Small intestine (tissue), 7 donors: ENCODE results near the gene YPEL1. TPM values are rescaled to one million over a fixed set of nuclear protein-coding genes. Genes with fewer than 3 reads are reported as not detected.
"Not testable (repeated sequence)": the region's sequence is repeated elsewhere in the genome, so short reads cannot be mapped to it uniquely, and the experiment has no call there.

Source experiments
- DNase-seq, 2 donors: peaks; one replicate each; pipeline versions ENCODE4 v3.0.0 to v3.0.0-alpha.2; 2013
- FAIRE-seq: peaks from 2 replicates; lab custom pipeline; 2012; peaks lifted over from hg19 to GRCh38; lab: Jason Lieb, UNC
- H3K27ac ChIP-seq, 3 donors: one replicate each; pipeline ENCODE4 v1.5.1; 2013; ENCODE audit warnings: low read length in 2 of 3, mild to moderate bottlenecking in 2 of 3, control low read depth in 1 of 3, inconsistent platforms in 1 of 3, low read depth in 1 of 3, moderate library complexity in 1 of 3
- H3K27me3 ChIP-seq, 3 donors: one replicate each; pipeline ENCODE4 v1.6.1; 2013; ENCODE audit warnings: low read length in 3 of 3, inconsistent platforms in 1 of 3; ENCODE audit not compliant: control insufficient read depth in 3 of 3, insufficient read depth in 3 of 3
- H3K36me3 ChIP-seq, 3 donors: one replicate each; pipeline ENCODE4 v1.6.1; 2013; ENCODE audit warnings: low read length in 3 of 3, inconsistent platforms in 1 of 3, low read depth in 1 of 3, mild to moderate bottlenecking in 1 of 3, moderate library complexity in 1 of 3; ENCODE audit not compliant: control insufficient read depth in 3 of 3, insufficient read depth in 2 of 3
- H3K4me1 ChIP-seq, 3 donors: one replicate each; pipeline ENCODE4 v1.6.1; 2013; ENCODE audit warnings: low read length in 2 of 3, inconsistent platforms in 1 of 3, low read depth in 1 of 3, mild to moderate bottlenecking in 1 of 3, moderate library complexity in 1 of 3; ENCODE audit not compliant: control insufficient read depth in 3 of 3, insufficient read depth in 2 of 3
- H3K4me3 ChIP-seq, 3 donors: one replicate each; pipeline ENCODE4 v1.5.1; 2013; ENCODE audit warnings: low read length in 3 of 3, control low read depth in 1 of 3, inconsistent platforms in 1 of 3, low read depth in 1 of 3, mild to moderate bottlenecking in 1 of 3, moderate library complexity in 1 of 3
- H3K9me3 ChIP-seq, 2 donors: one replicate each; pipeline ENCODE4 v1.6.1; 2013; ENCODE audit warnings: low read depth in 1 of 2, low read length in 1 of 2; ENCODE audit not compliant: control insufficient read depth in 2 of 2, insufficient read depth in 1 of 2
- WGBS, 3 donors: extraction: QIAGEN DNeasy Blood & Tissue Kit; methylation state at CpG; one replicate each; pipeline ENCODE4 v1.1.7; 2013; 5-methylcytosine and 5-hydroxymethylcytosine counted together
- polyA plus RNA-seq, 4 donors: library from polyadenylated mRNA; stranded (reverse) in 3 of 4; unstranded in 1 of 4; fragments of 200-250 nt in 3 of 4; fragments of 120-200 nt in 1 of 4; gene quantifications; one replicate each; pipeline versions ENCODE4 v1.2.1 to v1.2.3, GENCODE V29; 2013
- donor health status: healthy with polysubstance abuse.
- donor health status: control.
- donor health status: control.
- donor health status: Bipolar disorder and iron deficiency.
- donor health status: healthy.

YPEL1 gene
- polyA plus RNA-seq, 4 donors = 0.22 to 2.3 (median 1.5) TPM

DNA sequence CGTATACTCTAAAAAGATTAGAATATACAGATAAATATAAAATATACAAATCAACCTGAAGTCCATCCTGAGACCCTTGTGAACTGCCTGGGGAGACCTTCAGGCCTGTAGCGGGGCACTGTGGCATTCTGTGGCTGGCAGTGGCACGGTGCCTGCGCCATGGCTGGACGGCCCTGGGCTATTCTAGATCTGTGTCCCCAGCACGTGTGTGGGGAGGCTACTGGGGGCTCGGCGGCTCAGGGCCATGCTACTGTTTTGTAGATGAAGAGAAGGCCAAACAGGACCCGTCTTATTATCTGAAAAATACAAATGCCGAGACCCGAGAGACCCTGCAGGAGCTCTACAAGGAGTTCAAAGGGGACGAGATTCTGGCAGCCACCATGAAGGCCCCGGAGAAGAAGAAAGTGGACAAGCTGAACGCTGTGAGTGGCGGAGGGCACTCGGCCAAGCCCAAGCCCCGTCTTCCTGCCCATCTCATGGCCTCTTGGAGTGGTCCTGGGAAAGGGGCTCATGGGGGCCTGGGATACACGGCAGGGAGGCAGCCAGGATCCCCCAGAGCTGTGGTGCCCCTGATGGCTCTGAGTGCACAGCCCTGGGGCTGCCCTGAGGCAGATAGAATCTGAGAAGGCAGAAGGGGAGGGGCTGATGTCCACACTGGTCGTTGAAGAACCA lies 51.0 kb downstream of the YPEL1 start:
- FAIRE-seq = no peak
- DNase-seq = no peak
- H3K27me3 ChIP-seq = no peaks in the 10 kb centered on the region
- H3K4me1 ChIP-seq = no peaks in the 10 kb centered on the region
- H3K9me3 ChIP-seq = no peaks in the 10 kb centered on the region
- H3K27ac ChIP-seq = no peak overlapping the region
- H3K36me3 ChIP-seq = peaks cover 13 to 86% (median 17%) of the 10 kb centered on the region in 3 donors
- WGBS, 3 donors = 94 to 96% (median 95%) methylated on average over 19 of the region's 19 CpGs
- H3K4me3 ChIP-seq = no peak overlapping the region

DNA sequence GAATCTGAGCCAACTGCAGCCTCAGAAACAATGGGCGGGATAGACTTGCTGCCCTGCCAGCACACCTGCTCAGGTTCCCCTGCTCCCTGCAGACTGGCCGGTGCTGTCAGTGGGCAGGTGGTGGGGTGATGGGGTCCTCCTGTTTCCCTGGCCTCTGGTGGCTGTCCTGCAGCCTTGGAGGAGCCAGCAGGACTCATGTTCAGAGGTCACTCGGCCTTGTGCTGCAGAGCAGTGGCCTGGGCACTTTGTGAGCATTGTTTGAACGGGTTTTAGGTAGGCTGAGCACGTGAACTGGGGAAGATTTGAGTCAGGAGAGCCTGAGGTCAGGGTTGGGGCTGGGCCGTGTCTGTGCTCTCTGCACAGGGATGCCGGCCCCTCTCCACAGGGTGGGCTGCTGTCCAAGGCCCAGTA lies 52.2 kb downstream of the YPEL1 start:
- no peaks in the 10 kb centered on the region for H3K9me3 ChIP-seq
- peaks cover 12 to 82% (median 17%) of the 10 kb centered on the region in 3 donors for H3K36me3 ChIP-seq
- DNase-seq (no peak), FAIRE-seq (no peak)
- H3K27ac ChIP-seq = no peak overlapping the region
- no peaks in the 10 kb centered on the region for H3K27me3 ChIP-seq
- no peak overlapping the region for H3K4me3 ChIP-seq
- no peaks in the 10 kb centered on the region for H3K4me1 ChIP-seq
- WGBS, 3 donors = 84 to 96% (median 92%) methylated on average over 7 of the region's 7 CpGs

DNA sequence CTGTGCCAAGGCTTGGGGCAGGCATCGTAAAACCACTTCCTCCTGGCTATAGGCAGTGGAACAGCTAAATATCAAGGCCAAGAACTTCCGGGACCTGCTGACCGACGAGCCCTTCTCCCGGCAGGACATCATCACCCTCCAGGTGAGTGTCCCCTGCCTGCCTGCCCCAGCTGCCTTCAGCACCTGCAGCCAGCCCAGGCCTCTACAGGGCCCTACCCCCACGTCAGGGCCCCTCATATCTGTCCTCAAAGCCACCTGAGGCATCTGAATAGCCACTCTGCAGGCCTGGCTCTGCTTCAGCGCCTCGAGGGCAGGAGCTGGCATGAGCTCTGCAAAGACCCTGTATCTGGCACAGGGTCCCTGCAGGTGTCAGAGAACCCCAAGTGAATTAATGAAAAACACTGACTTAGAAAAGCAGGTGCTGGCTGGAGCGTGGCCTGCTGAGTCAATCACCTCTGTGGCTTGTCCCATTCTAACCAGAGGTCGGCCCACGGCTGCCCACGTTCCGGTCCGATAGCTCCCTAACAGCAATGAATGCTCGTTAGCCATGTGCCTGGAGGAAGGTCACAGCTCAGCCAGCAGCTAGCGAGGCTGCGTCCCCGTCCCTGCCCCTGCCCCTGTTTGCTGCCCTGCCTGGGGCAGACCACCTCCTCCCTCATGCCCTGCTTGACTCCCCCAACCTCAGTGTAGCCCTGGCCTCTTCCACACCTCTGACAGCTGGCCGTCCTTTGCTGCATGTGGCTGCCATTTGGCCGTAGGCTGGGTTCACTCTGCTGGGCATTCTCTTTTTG lies 53.0 kb downstream of the YPEL1 start:
- DNase-seq (no peak), FAIRE-seq (no peak)
- 88 to 94% (median 92%) methylated on average over 20 of the region's 20 CpGs for WGBS, 3 donors
- H3K4me1 ChIP-seq = no peaks in the 10 kb centered on the region
- no peaks in the 10 kb centered on the region for H3K9me3 ChIP-seq
- peaks cover 7 to 80% (median 12%) of the 10 kb centered on the region in 3 donors for H3K36me3 ChIP-seq
- no peak overlapping the region for H3K4me3 ChIP-seq
- H3K27ac ChIP-seq = no peak overlapping the region
- H3K27me3 ChIP-seq = no peaks in the 10 kb centered on the region

DNA sequence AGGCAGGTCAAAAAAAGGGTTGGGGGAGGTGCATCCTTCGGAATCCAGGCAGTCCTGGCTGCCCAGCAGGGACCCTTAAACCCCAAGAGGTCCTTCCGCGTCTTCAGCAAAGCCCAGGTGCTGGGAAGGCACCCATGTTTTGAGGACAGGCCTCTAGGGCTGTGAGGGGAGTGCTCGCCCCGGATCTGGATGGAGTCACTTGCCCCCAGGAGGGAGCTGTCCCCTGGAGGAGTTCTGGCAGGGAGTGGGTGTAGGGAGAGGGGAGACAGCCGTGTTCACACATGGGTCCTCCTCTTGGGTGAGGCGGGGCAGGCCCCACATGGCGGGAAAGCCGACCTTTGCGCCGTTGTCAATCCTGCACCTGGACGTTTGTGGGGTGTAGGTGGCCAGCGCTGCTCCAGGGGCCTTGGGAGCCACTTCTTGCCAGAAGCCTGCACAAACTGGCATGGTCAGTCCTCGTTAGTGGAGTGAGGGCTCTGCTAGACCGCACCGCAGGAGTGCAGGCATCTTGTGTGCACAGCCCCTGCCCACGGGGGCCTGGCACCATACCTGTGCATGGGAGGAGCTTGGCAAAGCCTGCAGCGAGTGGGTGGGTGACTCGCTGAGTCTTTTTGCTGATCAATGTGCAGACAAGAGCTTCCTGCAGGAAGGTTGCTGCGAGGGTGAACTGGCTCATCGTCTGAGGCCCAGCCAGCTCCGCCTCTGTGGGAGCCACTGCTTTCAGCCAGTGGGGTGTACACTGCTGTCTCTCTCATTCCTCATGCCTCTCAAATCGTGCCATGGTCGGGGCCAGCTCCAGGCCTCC lies 53.8 kb downstream of the YPEL1 start:
- WGBS, 3 donors = 78 to 85% (median 81%) methylated on average over 22 to 24 of the region's 24 CpGs
- no peaks in the 10 kb centered on the region for H3K9me3 ChIP-seq
- no peaks in the 10 kb centered on the region for H3K4me1 ChIP-seq
- H3K36me3 ChIP-seq = peaks cover 5 to 73% (median 12%) of the 10 kb centered on the region in 3 donors
- H3K27me3 ChIP-seq = no peaks in the 10 kb centered on the region
- FAIRE-seq (no peak), DNase-seq (no peak)
- no peak overlapping the region for H3K27ac ChIP-seq
- H3K4me3 ChIP-seq = no peak overlapping the region

DNA sequence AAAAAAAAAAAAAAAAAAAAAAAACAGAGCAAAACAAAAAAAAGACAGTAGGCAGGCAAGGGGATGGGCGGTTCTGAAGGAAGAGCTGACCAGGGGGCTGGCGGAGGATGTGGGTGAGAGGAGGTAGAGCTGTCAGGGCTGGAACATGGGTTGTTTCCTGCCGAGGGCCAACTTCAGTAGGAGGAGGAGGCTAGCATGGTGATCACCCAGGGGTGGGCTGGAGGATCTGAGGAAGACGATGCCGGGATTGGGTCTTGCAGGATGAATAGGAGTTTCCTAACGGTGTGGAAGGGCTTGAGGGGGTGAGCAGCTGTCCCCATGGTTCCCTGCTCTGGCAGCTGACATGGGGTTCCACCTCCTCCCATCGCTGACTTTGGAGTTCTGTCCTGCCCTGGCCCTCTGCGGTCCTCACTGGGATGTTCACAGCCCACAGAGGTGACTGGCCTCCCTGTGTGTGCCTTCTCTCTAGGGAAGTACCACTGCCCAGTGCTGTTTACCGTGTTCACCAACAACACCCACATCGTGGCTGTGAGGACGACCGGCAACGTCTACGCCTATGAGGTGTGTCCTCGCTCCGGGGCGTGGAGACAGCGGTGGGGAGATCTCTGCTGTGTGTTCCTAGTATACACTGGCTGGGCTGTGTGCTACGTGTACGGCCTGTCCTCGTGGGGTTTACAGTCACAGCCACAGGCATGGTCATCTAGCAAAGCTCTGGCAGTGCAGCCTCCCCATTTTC lies 54.6 kb downstream of the YPEL1 start:
- FAIRE-seq (no peak), DNase-seq (no peak)
- H3K27me3 ChIP-seq = no peaks in the 10 kb centered on the region
- H3K9me3 ChIP-seq = peaks cover 0 to under 1% of the 10 kb centered on the region in 2 donors
- H3K27ac ChIP-seq = no peak overlapping the region
- no peak overlapping the region for H3K4me3 ChIP-seq
- H3K36me3 ChIP-seq = peaks cover 3 to 67% (median 11%) of the 10 kb centered on the region in 3 donors
- no peaks in the 10 kb centered on the region for H3K4me1 ChIP-seq
- WGBS, 3 donors = 94 to 96% (median 95%) methylated on average over 21 of the region's 21 CpGs

DNA sequence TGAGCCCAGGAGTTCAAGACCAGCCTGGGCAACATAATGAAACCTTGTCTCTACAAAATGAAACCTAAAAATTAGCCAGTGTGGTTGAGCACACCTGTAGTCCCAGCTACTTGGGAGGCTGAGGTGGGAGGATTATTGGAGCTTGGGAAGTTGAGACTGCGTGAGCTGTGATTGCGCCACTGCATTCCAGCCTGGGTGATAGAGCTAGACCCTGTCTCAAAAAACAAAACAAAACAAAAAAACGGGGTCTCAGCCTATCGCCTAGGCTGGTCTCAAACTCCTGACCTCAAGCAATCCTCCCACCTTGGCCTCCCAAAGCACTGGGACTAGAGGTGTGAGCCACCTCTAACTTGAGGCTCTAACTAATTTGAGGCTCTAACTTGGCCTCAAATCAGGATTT lies 56.2 kb downstream of the YPEL1 start:
- H3K4me3 ChIP-seq = no peak overlapping the region
- no peak overlapping the region for H3K27ac ChIP-seq
- no peaks in the 10 kb centered on the region for H3K27me3 ChIP-seq
- no peaks in the 10 kb centered on the region for H3K4me1 ChIP-seq
- DNase-seq = no peak
- FAIRE-seq = no peak
- WGBS, 3 donors = 87 to 98% (median 97%) methylated on average over 4 of the region's 4 CpGs
- H3K9me3 ChIP-seq = peaks cover 0 to 3% of the 10 kb centered on the region in 2 donors
- H3K36me3 ChIP-seq = peaks cover 4 to 70% (median 12%) of the 10 kb centered on the region in 3 donors

DNA sequence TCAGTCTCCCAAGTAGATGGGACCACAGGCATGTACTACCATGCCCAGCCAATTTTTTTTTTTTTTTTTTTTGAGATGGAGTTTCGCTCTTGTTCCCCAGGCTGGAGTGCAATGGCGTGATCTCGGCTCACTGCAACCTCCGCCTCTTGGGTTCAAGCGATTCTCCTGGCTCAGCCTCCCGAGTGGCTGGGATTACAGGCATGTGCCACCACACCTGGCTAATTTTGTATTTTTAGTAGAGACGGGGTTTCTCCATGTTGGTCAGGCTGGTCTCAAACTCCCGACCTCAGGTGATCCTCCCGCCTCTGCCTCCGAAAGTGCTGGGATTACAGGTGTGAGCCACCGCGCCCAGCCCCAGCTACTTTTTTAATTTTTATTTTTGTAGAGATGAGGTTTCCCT lies 56.8 kb downstream of the YPEL1 start:
- not testable (repeated sequence) for H3K27me3 ChIP-seq, FAIRE-seq, H3K4me1 ChIP-seq, H3K4me3 ChIP-seq, H3K27ac ChIP-seq, DNase-seq, H3K9me3 ChIP-seq
- peaks cover 6 to 71% (median 14%) of the 10 kb centered on the region in 3 donors for H3K36me3 ChIP-seq
- WGBS, 3 donors = 94 to 97% (median 95%) methylated on average over 11 to 12 of the region's 12 CpGs
